Colon (tissue), 2 donors: ENCODE results near the gene NALCN.

Source experiments
- FAIRE-seq: peaks from 2 replicates; lab custom pipeline; 2012; peaks lifted over from hg19 to GRCh38; lab: Jason Lieb, UNC
- donor health status: control.
- donor health status: control.

The NALCN gene

DNA sequence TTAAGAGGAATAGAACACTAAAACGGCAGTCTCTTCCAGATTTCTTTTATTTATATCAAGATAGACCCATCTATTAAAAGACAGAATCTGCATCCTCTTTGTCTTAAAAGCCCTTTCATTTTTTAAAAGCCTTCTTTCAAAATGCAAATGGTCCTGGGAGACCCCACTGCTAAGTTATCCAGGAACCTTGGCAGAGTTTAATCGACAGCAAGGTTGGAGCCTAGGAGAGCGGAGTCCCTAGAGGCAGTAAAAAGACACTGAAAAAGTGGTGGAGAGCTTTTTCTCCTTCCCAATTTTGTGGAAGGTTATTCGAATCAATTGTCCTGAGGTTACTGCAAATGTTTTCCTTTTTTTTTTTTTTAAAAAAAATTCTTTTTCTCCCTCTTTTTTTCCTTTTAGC lies 294.7 kb downstream of the NALCN start:
- no peak for FAIRE-seq

DNA sequence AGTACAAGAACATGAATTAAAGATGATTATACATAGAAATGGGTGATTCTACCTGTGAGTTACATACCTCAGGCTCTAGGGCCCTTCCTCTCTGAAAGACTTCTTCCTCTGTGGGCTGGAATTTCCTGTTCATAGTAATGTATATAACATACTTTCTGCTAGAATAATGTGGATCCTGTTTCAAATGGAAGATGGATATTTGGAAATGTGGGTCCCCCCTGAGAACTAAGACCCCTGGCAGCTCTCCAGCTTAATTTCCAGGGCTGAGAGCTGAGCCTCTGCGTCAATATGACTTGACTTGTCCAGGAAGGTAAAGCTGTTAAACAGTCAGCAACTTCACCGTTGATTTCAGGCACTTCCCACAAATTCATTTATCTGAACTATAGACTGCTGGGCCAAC lies 296.3 kb downstream of the NALCN start:
- no peak for FAIRE-seq

DNA sequence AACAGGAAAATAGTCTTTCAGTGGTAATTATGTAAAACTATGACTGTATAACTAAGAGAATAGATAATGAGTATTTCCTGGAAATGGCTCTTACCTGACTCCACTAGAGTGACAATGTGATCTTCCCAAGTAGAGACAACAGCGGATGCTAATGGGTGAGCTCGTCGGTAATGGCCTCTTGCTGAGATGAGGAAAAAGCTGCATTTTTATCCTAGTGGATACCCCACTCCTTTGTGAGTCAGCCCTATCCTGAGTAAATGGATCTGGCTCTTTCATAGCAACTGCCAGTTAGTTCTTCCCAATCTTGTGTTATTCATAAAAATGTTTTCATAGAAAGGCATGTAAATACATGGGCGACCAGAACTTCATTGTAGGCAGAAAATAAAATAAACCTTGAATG lies 299.5 kb downstream of the NALCN start:
- FAIRE-seq: no peak

DNA sequence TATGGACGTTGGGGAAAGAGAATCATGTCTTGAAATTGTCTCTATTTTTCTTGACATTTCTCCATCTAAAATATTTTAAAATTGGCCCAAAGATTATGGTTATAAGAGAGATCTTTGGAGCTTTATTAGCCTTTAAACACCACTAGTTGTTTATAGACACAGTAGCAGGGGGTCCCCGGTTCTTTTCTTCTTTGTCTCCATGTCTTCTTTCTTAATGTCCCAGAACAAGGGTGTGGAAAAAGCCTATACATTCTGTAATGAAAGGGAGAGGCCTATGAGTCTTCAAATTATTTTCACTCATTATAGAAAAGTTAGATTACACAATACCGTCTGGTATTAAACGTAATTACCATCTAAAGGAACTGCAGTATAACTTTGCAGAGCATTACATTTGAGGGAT lies 300.0 kb downstream of the NALCN start:
- no peak for FAIRE-seq

DNA sequence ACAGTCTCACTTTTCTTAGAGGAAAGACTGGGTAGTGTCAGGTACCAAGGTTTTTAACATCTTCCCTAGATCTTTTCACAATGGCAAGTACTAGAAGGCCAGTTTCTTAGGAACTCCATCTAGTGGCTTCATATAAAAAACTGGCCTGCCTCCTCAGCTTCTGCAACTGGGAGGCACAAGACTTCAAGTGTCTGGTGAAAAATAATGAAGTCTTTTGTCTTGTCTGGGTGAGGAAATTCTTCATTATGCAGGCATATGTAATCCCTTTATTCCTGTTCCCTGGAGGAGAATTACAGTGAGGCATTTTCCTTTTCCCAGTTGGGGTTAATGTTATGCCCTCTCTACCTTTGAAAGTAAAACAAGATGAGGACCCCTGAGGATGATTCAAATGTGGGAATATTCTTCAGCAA lies 300.5 kb downstream of the NALCN start:
- no peak for FAIRE-seq

DNA sequence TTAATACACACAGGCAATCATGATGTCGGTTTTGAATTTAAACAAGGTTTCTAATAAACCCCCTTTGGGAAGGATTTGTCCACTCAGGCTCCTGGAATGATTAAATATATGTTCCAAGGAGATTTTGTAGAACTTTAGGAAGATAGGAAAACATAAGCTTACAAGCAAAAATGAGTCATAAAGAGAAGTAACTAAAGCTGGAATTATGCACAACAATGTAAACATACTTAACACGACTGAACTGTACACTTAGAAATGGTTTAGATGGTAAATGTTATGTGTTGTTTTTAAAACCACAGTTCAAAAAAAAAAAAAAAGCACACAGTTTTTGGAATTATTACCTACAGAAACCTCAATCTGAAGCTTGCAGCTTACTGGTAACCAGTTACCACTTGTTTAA lies 304.4 kb downstream of the NALCN start:
- FAIRE-seq: no peak

DNA sequence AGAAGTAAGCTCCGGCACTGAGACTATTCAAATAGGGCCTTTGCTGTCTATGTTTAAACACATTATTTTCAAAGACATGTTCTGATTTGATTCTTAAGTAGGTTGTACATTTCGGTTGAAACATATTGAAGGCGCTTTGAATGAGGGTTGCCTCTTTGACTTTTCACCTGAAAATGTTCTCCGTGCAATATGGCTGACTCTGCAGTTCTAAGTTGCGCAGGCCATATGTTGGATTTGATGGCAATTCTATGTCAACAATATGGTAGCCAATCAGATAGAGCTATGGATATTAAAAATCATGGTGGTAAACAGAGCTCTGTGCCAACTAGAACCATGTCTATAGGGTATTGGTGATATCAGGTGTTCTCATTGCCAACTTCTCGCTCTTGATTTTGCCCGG lies 307.3 kb downstream of the NALCN start:
- FAIRE-seq: no peak

DNA sequence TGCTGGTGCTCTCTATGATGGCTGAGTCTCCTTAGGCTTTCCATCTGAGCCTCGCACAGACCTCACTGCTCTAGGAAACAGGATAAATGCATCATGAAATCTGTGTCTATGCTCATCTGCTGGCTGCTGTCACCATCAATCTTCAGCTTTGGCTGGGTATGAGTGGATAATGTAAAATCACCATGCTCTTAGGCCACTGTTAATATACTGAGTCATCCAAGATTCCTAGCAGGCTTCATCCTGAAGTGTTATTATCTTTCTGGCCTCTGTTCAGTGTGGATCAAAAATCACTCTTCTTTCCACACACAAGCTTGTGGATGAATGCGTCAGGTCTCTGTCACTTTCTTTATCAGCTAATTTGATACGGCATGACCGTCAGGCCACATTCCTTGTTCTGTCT lies 317.4 kb downstream of the NALCN start:
- no peak for FAIRE-seq

DNA sequence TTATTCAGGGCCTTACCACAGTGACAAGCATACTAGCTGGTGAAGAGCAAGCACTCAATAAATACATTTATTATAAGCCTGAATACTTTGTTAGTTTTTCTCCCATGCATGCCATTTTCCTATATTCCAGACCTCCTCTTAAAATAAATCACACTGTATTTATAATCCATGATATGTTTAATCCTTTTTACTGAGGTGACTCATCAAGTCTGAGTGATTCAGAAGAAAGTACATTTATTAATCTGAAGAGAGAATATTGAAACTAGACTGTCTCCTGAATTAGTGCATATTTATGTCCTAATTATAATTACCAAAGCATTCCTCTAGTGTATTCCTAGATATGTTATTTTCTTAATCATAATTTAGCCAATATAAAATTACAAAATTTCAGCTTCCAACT lies 323.3 kb downstream of the NALCN start:
- no peak for FAIRE-seq

DNA sequence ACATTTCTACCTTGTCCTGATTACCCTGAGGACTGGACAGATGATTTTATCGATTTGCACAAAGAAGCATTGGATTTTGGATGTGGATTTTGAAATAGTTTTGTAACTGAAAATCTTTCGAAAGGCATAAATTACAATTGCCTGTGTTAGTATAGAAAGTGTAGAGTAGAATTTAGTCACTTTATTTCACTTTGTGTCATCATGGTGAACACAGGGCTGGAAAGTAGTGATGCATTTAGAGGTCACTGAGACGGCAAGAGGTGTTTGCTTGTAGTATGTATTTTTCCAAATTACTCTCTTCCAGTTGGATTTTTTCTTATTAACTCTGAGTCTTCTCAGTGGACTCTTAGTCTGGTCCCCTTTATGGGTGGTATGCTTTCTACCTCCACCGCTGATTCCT lies 326.0 kb downstream of the NALCN start:
- no peak for FAIRE-seq

DNA sequence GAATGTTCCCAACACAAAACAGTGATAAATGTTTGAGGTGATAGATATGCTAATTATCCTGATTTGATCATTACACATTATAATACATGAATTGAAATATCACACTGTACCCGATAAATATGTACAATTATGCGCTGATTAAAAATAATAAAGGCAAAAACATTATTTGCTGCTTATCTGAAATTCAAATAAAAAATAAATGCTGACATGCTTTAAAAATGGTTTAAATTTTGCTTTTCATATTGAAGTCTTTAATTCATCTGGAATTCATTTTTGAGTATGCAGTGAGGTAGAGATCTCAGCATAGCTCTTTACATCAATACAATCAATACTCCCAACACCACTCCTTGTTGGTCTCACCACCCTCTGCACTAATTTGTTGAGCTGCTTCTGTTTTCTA lies 330.8 kb downstream of the NALCN start:
- FAIRE-seq: no peak

DNA sequence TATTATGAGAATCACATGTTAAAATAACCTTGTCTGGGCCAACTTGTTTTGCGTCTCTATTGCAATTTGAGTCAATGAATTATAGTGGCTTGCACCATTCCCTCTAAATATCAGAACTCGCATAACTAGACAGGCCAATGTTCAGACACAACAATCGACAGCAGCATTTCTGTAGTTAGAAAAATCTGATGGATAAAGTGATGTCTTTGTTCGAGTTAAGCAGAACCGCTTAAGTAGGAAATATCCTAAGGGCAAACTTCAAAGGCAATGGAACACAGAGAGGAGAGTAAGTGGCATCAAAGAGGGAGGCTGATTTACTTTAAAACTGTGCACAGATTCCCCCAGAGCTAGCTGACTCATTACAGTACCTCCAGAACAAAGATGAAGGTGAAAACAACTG lies 333.9 kb downstream of the NALCN start:
- no peak for FAIRE-seq

DNA sequence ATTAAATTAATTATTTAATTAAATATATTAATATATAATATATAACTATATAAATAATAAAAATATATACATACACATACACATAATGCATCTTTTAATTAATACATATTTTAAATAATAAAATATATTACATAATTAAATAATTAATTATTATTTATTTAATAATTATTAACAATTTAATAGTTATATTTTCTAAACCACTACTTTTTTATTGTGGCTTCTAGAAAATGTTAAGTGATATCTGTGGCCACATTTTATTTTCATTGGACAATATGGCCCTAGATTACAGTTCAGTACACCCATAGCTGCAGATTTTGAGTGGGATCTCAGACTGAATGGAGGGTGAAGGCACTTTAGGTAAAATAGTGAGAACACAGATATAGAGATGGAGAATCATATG lies 335.7 kb downstream of the NALCN start:
- FAIRE-seq: peak; percentile 99

DNA sequence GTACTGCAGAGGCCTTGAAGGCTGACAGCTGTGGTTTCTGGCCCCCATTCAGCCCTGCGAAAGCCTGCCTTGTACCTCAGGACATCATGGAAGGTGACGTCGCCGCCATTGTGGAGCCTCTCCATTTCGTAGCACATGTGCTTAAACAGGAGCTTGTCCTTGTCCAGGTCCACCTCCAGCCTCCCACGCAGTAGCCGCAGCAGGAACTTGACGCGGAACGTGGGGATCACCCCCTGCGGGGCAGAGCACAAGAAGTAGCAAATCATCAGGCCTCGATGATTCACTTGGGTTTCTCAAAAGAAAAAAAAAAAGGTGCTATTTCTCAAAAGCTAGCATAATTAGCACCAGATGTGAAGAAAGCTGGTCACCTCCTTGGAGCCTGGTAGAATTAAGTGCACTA lies 351.0 kb downstream of the NALCN start:
- FAIRE-seq: no peak

DNA sequence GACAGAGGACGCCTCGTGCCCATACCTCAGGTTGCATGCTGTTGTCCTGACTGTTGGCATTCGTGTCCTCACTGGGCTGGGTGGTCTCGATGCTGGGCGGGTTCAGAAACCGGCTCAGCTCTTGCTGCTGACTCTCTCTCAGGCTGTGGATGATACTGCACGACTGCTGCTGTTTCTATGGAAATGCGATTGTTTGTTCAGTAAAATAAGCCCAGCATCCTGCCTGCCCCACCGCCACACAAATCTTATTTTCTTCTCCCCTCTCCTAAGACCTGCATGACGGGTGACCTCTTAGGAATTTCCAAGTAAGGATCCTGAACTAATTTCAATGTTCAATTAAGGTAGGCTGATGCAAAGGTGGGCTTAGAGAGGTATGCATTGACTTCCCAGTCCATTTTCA lies 356.5 kb downstream of the NALCN start:
- no peak for FAIRE-seq

DNA sequence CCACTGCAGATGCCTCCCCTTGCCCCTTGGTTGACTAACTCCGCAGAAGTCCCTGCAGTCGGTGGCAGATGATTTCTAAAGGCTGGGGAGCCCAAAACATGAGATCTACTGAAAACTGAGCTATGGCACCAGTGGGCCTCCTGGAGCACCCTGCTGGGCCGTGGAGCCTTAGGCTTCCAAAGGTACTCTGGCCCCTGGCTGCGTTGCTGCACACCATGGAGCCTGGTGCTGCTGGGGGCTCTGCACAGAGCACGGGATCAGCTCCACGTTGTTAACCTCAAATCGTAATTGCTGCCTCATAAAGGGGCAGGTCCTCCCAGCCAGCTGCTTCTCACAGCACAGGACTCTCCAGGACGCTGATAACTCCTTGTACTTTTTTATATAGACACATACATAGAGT lies 357.5 kb downstream of the NALCN start:
- FAIRE-seq: no peak

DNA sequence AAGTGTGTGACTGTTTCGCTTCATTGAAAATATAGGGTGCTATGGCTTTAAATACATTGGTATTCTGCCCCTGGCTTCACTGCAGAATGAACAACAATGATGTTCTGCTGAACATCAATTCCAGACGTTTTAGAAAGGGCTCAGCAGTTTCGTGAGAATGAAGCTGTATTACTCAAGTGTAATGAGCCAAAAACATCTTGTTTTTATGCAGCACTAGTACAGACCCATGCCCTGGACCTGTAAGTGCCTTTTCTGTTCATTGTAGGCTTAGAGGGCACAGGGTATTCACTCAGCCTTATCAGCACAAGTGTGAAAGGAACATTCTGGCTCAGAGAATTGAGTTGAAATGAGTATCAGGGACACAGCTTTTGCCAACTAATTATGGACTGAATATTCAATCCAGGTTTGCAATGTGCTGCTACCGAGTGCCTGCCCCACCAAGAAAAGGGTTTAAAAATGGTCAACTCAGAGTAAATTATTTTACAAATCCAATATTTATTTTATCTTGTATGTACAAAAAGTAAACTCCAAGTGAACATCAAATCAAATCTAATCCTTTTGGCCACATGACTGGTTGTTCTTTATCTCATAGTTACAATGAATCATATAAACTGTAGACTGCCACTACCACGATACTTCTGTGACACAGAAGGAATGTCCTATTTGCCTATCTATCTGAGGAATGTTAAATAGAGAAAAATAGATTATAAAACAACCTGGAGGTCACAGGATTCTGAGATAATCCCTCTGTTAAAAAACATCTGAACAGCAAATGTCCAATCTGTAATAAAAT lies 362.8 kb downstream of the NALCN start:
- FAIRE-seq: no peak

DNA sequence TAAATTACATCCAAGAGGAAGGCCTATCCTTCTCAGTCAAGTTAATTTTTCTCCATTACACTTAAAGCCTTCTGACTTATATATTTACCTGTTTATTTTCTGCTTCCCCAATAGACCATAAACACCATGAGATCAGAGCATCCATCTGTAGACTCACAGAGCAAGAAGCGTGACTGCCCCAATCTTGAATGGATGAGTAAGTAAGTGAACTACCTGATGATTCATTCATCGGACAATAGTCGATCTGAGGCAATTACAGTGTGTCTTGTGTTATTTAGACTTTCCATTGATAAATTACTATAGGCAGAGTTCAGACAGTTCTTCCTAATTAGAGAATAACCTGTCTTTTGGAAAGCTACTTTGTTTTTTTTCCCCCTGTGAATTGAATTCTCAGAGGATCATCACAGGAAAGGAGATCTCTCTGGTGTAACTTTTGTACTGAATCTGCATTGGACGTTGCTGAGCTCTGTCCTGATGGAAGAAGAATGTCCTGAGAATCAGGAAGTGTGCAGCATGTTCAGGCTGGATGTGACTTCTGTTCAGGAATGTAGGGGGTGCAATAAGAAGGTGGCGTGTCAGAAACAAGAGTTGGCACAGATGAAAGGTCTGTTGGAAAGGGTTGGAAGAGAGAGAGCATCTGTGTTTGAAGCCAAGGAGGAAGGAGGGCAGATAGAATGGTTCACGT lies 367.0 kb downstream of the NALCN start:
- no peak for FAIRE-seq

DNA sequence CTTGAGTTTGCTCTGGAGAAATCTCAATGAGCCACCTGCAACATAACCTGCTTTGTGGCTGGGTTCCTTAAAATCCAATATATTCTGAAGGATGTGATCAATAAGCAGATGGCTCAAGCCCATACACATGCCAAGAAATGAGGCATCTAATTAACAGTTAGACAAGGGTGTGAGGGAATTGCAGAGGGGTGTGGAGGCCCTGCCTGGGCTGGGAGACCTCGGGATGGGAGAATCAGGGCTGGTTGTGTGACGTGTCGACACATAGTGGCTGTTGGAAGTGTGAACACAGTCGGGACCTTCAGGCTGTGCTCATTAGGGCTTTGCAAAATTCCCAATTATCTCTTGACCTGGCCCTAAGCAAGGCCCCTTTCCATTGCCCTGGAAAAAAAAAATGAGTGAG lies 379.8 kb downstream of the NALCN start:
- FAIRE-seq: no peak

DNA sequence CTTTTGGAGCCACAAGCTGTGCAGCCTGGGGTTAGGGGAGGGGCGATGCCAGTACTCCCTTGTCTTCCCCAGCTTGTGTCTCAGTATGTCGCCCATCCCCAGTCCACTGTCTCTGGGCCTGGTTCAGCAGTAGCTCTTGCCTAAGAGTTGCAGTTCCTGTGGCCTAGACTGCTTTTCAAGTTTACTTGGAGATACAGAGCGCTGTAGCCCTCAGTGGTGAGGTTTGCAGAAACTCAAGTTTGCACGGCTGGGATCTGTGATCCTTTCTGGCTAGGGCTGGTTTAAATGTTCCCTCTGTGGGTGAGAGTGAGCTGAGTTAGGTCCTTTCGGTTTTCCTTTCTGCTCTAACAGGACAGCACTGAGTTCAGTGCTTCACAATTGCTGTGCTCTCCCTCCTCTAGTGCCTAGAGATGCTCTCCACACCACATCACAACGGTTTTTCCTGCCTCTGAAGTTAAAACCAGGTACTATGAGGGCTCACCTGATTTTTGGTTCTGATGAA lies 381.1 kb downstream of the NALCN start:
- FAIRE-seq: no peak

DNA sequence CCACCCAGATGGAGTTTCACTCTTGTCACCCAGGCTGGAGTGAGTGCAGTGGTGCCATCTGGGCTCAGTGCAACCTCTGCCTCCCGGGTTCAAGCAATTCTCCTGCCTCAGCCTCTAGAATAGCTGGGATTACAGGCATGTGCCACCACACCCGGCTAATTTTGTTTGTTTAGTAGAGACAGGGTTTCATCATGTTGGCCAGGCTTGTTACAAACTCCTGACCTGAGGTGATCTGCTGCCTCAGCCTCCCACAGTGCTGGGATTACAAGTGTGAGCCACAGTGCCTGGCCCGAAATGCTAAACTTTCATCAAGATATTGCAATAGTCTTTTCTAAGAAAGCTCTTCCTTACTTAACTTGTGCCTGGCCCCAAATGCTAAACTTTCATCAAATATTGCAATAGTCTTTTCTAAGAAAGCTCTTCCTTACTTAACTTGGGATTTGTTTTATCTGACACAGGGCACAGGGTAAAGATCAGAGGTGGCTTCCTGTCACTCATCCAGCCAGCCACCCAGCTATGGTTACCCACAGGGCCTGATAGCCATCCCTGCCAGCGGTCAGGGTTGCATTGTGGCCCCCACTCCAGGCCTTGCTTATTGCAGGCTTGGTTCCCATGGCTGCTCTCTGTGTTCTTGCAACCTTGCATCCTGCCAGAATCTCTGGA lies 389.4 kb downstream of the NALCN start:
- no peak for FAIRE-seq

DNA sequence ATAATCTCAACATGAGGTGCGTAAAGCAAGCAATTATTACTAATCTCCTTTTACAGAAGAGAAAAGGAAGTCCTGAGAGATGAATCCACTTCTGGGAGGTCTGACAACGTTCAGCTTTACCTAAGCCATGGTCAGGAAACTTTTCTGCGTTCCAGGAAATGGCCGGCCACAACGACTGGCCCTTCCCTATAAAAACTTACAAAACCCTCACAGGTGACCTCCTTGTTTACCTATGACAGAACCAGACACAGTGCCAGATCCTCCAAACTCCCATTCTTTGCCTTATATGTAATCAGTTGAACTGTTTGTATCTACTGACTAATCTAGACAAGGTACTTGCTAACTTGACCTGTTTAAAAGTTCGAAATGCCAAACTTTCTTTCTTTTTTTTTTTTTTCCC lies 390.0 kb downstream of the NALCN start:
- FAIRE-seq: no peak

DNA sequence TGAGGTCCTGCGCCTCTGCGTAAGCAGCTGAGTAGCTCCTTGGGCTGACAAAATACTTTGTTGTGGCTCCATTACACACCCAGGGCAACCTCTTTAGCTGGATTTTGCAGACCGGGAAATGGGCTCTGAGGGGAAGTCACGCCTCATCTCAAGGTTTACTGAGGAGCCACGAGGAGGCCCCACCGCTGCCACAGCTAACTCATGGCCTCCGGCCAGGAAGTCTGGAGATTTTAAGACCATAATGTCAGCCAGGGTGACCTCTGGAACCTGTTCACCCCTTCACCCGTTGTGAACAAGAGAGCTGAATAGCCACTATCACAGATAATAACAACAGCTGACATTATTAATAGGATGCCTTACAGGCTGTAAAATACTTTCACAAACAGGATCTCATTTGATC lies 390.4 kb downstream of the NALCN start:
- no peak for FAIRE-seq
